HG03280 (cell line): ENCODE results near the gene CUTA.
"Not testable (repeated sequence)": the region's sequence is repeated elsewhere in the genome, so short reads cannot be mapped to it uniquely, and the experiment has no call there.

Experiments
- ATAC-seq: cut with Tn5 transposase; IDR thresholded peaks from one replicate; pipeline ENCODE4 v1.9.1; 2021; ENCODE audit warnings: mild to moderate bottlenecking, moderate library complexity; ENCODE audit not compliant: unreplicated experiment

The CUTA gene

GRCh38 chr6:33373960-33374910 lies 43.7 kb downstream of the CUTA start:
- ATAC-seq = no peak

- ATAC-seq = no peak
Observed at GRCh38 chr6:33372526-33373123, 45.3 kb downstream of the CUTA start.

DNA sequence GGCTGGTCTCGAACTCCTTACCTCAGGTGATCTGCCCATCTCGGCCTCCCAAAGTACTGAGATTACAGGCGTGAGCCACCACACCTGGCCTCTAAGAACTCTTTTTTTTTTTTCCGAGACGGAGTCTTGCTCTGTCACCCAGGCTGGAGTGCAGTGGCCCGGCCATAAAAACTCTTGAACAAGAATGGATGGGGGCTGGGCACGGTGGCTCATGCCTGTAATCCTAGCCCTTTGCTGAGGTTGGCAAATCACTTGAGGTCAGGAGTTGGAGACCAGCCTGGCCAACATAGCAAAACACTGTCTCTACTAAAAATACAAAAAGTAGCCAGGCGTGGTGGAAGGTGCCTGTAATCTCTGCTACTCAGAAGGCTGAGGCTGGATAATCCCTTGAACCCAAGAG lies 46.0 kb downstream of the CUTA start:
- not testable (repeated sequence) for ATAC-seq

GRCh38 chr6:33367715-33368025 lies 50.2 kb downstream of the CUTA start:
- ATAC-seq = not testable (repeated sequence)

DNA sequence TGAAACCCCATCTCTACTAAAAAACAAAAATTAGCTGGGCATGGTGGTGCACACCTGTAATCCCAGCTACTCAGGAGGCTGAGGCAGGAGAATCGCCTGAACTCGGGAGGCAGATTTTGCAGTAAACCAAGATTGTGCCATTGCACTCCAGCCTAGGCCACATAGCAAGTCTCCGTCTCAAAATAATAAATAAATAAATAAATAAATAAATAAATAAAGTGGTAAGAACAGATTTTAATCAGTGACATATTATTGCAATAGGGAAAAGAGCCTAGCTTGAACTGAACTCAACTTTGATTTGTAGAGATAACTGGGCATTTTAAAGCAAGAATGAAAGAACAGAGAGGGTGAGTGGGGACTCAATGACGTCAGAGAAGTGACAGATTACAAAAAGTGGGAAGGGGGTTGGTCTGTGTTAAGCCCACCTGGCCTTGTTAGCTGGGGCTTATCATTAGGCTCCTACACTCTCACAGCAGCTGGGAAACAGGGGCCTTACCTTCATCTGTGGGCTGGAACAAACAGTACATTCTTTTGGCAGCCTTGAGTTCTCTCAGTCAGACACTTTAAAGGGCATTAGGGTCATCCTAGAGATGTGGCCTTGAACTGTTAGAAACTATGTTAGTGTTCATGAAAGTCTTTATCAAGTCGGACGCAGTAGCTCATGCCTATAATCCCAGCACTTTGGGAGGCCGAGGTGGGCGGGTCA lies 50.7 kb downstream of the CUTA start:
- ATAC-seq = no peak
